H1 (cell line): ENCODE results near the gene SLC27A5.

Source experiments
- EGR1 ChIP-seq: IDR thresholded peaks from 2 replicates; pipeline ENCODE4 v1.6.1; 2011; ENCODE audit warnings: low read depth, low read length, borderline replicate concordance
- EZH2 ChIP-seq: fragments of 200-600 bp; sonication (generic); IDR thresholded peaks from 2 replicates; pipeline ENCODE4 v1.7.1; 2012; ENCODE audit warnings: low read depth, mild to moderate bottlenecking, moderate library complexity, low read length, inconsistent platforms; ENCODE audit not compliant: severe bottlenecking
- POLR2A ChIP-seq, 2 experiments: IDR thresholded peaks; 1 replicate in 1 of 2; 2 replicates in 1 of 2; pipeline ENCODE4 v1.6.1; 2011; ENCODE audit warnings: low read depth in 2 of 2, low read length in 2 of 2, mild to moderate bottlenecking in 2 of 2; ENCODE audit errors: control extremely low read depth in 1 of 2
- POLR2AphosphoS5 ChIP-seq: IDR thresholded peaks from 2 replicates; pipeline ENCODE4 v1.6.1; 2011; ENCODE audit warnings: low read depth, low read length
- SP1 ChIP-seq: IDR thresholded peaks from 2 replicates; pipeline ENCODE4 v1.6.1; 2011; ENCODE audit warnings: low read depth, low read length
- SP2 ChIP-seq: IDR thresholded peaks from 2 replicates; pipeline ENCODE4 v1.6.1; 2012; ENCODE audit warnings: mild to moderate bottlenecking, low read length, inconsistent platforms
- SRF ChIP-seq: IDR thresholded peaks from 2 replicates; pipeline ENCODE4 v1.6.1; 2011; ENCODE audit warnings: mild to moderate bottlenecking, low read depth, low read length, moderate library complexity
- TBP ChIP-seq: IDR thresholded peaks from 2 replicates; pipeline ENCODE4 v1.6.1; 2011; ENCODE audit warnings: low read depth, low read length, improper control_type of control experiment
- YY1 ChIP-seq: IDR thresholded peaks from 2 replicates; pipeline ENCODE4 v1.6.1; 2011; ENCODE audit warnings: low read depth, mild to moderate bottlenecking, low read length
- TF ChIP-seq, protein P1 (sequence below), 3 experiments: IDR thresholded peaks; 1 replicate in 2 of 3; 2 replicates in 1 of 3; pipeline versions ENCODE4 v1.5.1 to v1.6.1; 2011; ENCODE audit warnings: low read length in 3 of 3, mild to moderate bottlenecking in 3 of 3, inconsistent platforms in 2 of 3, low read depth in 1 of 3, moderate library complexity in 1 of 3; ENCODE audit not compliant: insufficient read depth in 1 of 3; ENCODE audit errors: control extremely low read depth in 1 of 3
- TF ChIP-seq, protein P2 (sequence below): IDR thresholded peaks from 2 replicates; pipeline ENCODE4 v1.6.1; 2012; ENCODE audit warnings: low read length, inconsistent platforms
- TF ChIP-seq, protein P3 (sequence below): IDR thresholded peaks from 2 replicates; pipeline ENCODE4 v1.6.1; 2012; ENCODE audit warnings: inconsistent platforms

DNA sequence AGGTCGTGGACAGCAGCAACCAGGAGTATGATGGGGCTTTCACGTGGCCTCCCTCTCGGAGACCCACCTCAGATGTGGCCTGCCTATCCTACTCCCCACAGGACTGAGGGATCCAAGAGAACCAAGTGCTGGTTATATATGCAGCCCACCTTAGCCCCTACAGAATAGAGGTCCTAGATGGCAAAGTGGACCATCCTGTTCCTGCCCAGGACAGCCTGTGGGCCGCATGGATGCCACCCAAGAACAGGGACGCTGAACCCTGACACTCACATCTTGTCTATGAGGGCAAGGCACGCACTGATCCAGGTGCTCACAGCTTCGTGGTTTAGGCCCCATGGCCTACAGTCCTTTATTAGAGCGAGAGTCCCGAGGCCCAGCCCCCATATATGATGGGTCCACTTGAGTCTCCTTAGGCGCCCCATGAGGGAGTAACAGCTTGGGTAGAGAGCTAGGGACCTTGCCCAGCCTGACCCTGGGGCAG, 1.5 kb upstream of the SLC27A5 start:
- TF ChIP-seq, protein P1, sequence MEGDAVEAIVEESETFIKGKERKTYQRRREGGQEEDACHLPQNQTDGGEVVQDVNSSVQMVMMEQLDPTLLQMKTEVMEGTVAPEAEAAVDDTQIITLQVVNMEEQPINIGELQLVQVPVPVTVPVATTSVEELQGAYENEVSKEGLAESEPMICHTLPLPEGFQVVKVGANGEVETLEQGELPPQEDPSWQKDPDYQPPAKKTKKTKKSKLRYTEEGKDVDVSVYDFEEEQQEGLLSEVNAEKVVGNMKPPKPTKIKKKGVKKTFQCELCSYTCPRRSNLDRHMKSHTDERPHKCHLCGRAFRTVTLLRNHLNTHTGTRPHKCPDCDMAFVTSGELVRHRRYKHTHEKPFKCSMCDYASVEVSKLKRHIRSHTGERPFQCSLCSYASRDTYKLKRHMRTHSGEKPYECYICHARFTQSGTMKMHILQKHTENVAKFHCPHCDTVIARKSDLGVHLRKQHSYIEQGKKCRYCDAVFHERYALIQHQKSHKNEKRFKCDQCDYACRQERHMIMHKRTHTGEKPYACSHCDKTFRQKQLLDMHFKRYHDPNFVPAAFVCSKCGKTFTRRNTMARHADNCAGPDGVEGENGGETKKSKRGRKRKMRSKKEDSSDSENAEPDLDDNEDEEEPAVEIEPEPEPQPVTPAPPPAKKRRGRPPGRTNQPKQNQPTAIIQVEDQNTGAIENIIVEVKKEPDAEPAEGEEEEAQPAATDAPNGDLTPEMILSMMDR (IDR thresholded peaks at IDR 0.05; ENCODE audit: control extremely low read depth in 1 of 3, insufficient read depth in 1 of 3, low read depth in 1 of 3, low read length in 3 of 3) = no peak
- TF ChIP-seq POLR2A (IDR thresholded peaks at IDR 0.05; ENCODE audit: control extremely low read depth in 1 of 2, low read depth in 2 of 2, low read length in 2 of 2) (no peak), SP2 (no peak), TBP (no peak), YY1 (no peak), EZH2 (no peak), SP1 (no peak), EGR1 (no peak), POLR2AphosphoS5 (no peak), SRF (no peak)
- TF ChIP-seq, protein P2, sequence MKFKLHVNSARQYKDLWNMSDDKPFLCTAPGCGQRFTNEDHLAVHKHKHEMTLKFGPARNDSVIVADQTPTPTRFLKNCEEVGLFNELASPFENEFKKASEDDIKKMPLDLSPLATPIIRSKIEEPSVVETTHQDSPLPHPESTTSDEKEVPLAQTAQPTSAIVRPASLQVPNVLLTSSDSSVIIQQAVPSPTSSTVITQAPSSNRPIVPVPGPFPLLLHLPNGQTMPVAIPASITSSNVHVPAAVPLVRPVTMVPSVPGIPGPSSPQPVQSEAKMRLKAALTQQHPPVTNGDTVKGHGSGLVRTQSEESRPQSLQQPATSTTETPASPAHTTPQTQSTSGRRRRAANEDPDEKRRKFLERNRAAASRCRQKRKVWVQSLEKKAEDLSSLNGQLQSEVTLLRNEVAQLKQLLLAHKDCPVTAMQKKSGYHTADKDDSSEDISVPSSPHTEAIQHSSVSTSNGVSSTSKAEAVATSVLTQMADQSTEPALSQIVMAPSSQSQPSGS = no peak
- TF ChIP-seq, protein P3, sequence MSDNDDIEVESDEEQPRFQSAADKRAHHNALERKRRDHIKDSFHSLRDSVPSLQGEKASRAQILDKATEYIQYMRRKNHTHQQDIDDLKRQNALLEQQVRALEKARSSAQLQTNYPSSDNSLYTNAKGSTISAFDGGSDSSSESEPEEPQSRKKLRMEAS = no peak
